ENCODE measurements around the gene ACTL7A.

- TF ChIP-seq CTCF (IDR thresholded peaks at IDR 0.05), result no peak
- TF ChIP-seq ZFX (IDR thresholded peaks at IDR 0.05; ENCODE audit: borderline replicate concordance), result no peak
These were observed 25.7 kb upstream of the ACTL7A start for GRCh38 chr9:108836319-108836718.
